GM06990 (cell line): ENCODE results near the gene TXNL1.

Source experiments
- DNase-seq: peaks from one replicate; pipeline ENCODE4 v3.0.0-alpha.2; 2011; ENCODE audit not compliant: insufficient read length; ENCODE audit errors: extremely low read depth
- H3K27me3 ChIP-seq: replicated peaks from 2 replicates; pipeline ENCODE4 v1.6.0; 2011; ENCODE audit warnings: low read length; ENCODE audit not compliant: control insufficient read depth, insufficient read depth
- H3K36me3 ChIP-seq: 2 replicates; pipeline ENCODE4 v1.5.1; 2011; ENCODE audit warnings: low read length; ENCODE audit not compliant: control insufficient read depth, insufficient read depth
- H3K4me3 ChIP-seq: replicated peaks from 2 replicates; pipeline ENCODE4 v1.5.1; 2011; ENCODE audit warnings: low read depth, mild to moderate bottlenecking, control low read depth, low read length
- TF ChIP-seq, protein P1 (sequence below): IDR thresholded peaks from 2 replicates; pipeline ENCODE4 v1.5.1; 2011; ENCODE audit warnings: low read length, control low read depth, mild to moderate bottlenecking, inconsistent platforms; ENCODE audit not compliant: insufficient read depth, poor library complexity, severe bottlenecking

The TXNL1 gene

DNA sequence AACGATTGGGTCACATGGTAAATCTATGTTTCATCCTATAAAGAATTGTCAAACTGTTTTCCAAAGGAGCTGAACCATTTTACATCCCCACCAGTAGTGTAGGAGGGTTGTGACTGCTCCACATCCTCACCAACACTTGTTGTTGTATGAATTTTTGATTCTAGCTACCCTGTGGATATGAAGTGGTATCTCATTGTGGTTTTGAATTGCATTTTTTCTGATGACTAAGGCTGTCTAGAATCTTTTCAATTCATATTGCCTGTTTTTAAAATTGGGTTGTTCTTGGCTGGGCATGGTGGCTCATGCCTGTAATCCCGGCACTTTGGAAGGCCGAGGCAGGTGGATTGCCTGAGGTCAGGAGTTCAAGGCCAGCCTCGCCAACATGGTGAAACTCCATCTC, 44.5 kb downstream of the TXNL1 start:
- no peaks in the 10 kb centered on the region for H3K27me3 ChIP-seq
- TF ChIP-seq, protein P1, sequence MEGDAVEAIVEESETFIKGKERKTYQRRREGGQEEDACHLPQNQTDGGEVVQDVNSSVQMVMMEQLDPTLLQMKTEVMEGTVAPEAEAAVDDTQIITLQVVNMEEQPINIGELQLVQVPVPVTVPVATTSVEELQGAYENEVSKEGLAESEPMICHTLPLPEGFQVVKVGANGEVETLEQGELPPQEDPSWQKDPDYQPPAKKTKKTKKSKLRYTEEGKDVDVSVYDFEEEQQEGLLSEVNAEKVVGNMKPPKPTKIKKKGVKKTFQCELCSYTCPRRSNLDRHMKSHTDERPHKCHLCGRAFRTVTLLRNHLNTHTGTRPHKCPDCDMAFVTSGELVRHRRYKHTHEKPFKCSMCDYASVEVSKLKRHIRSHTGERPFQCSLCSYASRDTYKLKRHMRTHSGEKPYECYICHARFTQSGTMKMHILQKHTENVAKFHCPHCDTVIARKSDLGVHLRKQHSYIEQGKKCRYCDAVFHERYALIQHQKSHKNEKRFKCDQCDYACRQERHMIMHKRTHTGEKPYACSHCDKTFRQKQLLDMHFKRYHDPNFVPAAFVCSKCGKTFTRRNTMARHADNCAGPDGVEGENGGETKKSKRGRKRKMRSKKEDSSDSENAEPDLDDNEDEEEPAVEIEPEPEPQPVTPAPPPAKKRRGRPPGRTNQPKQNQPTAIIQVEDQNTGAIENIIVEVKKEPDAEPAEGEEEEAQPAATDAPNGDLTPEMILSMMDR: no peak
- DNase-seq: no peak
- no peaks in the 10 kb centered on the region for H3K36me3 ChIP-seq
- H3K4me3 ChIP-seq: no peak overlapping the region

DNA sequence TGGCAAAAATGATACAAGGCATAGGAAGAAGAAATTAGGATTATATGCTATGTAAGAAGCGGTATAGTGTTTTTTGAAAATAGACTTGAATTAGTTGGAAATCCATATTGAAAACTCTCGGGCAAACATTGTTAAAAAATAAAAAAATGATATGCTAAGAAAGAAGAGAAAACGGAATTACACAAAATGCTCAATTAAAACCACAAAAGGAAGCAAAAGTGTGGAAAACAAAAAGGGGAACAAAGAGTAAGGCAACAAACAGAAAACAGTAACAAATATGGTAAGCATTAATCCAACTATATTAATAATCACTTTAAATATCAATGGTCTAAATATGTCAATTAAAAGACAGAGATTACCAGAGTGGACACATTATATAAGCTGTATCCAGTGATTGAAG, 58.4 kb downstream of the TXNL1 start:
- Histone ChIP-seq H3K27me3 (no peaks in the 10 kb centered on the region), H3K36me3 (no peaks in the 10 kb centered on the region), H3K4me3 (no peak overlapping the region)
- TF ChIP-seq, protein P1: no peak
- DNase-seq: no peak

DNA sequence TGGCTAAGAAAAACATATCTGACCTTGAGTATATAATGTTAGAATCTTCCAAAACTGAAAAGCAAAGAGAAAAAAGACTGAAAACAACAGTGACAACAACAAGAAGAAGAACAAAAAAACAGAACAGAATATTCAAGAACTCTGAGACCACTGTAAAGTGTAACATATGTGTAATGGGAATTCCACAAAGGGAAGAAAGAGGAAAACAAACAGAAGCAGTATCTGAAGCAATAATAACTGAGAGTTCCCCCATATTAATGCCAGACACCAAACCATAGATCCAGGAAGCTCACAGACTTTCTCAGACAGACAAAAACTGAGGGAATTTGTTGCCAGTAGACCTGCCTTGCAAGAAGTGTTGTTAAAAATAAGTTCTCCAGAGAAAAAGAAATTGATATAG, 58.9 kb downstream of the TXNL1 start:
- TF ChIP-seq, protein P1: no peak
- Histone ChIP-seq H3K36me3 (no peaks in the 10 kb centered on the region), H3K4me3 (no peak overlapping the region), H3K27me3 (no peaks in the 10 kb centered on the region)
- DNase-seq: no peak

DNA sequence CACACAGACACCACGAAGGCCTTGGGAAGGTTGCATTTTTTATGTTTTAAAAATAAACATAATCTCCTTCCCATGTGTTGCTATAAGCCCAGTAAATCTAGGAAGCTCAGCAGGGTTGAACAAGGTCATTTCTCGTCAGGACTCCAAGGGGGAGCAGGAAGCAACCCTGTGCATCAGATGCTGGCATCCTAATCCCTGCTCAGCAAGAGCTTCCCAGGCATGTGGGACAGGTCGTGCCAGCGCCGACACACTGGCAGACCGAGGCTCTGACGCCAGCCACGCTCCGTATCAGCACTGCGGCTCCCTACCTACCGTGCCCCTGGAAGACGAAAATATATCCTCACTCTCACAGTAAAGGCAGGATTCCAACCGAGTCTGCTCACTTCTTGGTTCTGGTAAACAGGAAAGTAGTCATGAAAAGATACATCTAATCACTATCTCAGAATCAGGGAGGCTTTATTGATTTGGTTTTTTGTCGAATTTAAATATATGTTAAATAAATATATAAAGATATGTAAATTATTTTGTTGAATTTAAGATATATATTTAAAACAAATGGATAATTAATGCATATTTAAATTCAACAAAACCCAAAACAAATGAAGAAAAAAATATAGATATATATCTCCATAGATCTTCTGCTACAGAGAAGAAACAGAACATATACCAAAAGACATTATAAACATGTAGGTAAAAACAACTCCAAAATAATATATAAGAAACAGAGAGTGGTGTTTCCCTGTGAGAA, 61.4 kb downstream of the TXNL1 start:
- Histone ChIP-seq H3K4me3 (no peak overlapping the region), H3K36me3 (no peaks in the 10 kb centered on the region), H3K27me3 (no peaks in the 10 kb centered on the region)
- DNase-seq: no peak
- TF ChIP-seq, protein P1: no peak

DNA sequence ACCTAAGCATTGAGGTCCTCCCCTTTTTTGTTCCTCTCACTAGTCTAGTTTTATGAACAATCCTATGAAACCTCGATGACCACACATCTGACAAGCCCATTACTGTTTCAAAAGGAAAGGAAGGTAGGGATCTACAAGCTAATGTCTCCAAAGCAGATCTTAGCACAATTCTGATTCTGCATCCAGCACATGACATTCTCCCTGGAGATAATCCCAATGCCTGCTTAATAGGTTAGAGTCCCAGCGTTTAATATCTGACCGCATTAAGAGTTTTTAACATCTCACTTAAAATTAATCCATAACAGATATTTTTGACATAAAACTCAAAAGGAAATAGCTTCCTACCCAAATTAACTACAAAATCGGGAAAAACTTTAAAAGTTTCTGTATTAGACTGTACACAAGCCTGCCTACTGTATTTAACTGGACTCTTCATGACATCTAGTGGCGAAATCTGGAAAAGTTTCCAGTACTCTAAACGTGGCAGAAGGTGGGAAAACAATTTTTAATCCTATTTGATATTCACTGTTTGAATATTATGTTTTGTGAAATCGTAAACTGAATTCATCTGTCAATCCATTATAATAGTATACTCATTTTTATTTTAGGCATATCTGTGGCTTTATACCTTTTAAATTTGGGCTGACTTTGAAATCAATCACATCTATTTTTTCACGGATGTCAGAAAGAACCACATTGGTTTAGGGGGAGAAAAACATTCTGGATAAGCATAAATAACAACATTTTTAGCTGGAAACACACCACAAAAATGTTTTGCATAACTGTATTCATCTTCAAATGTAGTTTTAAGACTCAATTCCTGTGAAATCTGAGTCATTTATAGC, 62.4 kb downstream of the TXNL1 start:
- Histone ChIP-seq H3K36me3 (no peaks in the 10 kb centered on the region), H3K27me3 (no peaks in the 10 kb centered on the region), H3K4me3 (no peak overlapping the region)
- TF ChIP-seq, protein P1: peak; percentile 53
- no peak for DNase-seq
